NCI-H1105 (cell line): ENCODE results near the gene VSTM2B.

ENCODE experiments used
- DNase-seq: peaks from one replicate; lab custom pipeline; 2025; lab: John Stamatoyannopoulos, UW

VSTM2B gene

DNA sequence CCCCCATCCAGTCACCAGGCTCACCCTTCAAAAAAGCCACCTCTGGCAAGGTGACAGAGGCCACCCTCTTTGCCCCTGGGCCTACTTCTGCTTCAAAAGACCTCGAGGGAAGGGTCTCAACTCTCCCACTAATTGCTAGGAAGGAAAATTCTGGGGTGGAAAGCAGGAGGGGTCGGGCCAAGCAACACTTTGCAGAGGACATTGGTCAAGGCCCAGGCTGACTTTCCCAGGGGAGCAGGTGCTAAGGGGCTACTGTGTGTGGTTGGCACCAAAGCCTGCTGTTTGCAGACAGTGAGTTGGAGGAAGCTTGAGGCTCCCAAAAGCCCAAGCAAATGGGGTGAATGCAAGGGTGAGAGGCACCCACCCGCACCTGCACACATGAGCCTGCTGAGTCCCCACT lies 28.6 kb upstream of the VSTM2B start:
- DNase-seq: no peak

DNA sequence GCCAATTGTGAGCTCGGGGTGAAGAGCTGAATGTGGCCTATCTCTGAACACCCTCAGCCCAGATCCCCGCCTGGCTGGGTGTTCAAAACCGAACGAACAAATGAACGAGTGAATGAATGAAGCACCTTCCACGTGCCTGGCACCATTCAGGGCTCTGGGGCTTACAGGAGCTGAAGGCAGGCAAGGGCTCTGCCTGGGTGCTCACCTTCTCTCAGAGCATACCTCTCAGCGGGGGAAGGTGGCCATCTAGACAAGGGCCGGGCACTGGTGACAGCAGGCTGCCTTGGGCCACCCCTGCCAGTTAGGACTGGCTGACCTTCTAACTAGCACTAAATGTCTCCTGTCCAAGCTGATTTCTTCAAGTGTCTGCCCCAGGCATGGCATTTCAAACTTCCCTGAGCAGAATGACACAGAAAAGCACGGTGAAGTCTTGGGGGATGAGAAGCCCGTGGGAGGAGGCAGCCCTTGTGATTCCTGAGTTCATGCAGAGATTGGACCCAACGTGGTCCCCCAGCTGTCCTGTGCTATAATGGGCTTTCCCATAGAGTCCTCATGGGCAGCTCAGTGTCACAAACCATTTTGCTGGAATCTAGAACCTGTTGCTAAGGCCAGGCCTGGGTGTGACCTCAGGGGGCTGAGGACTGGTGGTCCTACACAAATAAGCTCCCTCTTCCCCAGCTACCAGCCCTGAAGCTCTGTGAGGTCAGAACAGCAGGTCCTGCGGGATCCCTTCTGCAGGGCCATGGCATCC lies 27.9 kb upstream of the VSTM2B start:
- no peak for DNase-seq

DNA sequence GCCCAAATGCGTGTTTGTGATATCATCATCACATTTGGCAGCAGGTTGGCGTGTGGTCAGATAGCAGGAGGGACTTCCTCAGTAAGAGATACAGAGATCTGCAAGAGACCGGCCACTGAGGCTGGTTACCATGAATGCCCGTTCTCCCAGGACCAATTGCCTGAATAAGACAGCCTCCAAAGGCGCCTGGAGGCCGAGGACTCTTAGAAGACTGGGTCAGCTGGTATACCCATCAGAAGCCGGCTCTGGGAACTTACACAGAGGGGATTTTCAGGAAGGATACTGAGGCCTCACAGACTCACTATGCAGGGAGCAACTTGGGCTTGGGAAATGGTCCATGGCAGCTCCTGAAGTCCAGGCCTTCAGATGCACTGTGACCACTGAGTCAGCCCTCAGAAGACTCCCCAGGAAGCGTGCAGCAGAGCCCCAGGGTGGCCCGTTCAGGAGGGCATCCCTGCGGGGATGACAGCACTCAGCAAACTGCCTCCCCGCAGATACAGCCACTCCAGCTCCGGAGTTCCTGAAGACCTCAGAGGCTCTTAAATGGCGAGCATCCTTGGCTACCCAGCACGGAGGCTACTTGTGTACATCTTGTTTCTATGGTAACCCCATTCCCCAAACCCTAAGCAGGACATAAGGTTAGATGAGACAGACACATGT lies 26.4 kb upstream of the VSTM2B start:
- no peak for DNase-seq

DNA sequence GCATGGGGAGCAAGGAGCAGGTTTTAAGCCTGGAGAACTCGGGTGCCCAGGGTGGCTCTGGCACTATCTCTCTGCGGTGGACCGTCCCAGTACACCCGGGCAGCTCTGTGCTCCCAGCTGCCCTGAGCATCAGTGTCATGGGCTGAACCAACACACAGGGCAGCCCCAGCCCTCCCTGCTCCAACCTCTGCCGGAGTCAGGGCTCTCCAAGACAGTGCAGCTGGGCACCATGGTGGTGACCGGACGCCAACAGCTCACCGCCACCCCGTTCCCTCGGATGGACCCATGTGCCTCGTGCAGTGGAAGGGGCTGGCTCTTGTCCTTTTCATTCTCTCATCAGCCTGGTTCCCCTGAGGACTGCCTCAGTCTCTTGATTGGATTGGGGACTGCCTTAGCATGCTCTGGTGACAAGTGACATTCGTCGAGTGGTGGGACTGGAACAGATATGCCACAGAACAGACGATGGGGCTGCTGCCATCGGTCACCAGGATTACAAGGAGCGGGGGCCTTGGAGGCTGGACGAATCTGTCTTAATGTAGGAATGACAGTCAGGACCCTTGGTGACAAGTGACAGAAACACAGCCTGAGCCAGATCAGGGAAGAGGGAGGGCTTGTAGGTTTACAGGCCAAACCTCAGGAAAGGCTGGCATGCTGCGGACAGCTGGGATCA lies 25.7 kb upstream of the VSTM2B start:
- DNase-seq: no peak

DNA sequence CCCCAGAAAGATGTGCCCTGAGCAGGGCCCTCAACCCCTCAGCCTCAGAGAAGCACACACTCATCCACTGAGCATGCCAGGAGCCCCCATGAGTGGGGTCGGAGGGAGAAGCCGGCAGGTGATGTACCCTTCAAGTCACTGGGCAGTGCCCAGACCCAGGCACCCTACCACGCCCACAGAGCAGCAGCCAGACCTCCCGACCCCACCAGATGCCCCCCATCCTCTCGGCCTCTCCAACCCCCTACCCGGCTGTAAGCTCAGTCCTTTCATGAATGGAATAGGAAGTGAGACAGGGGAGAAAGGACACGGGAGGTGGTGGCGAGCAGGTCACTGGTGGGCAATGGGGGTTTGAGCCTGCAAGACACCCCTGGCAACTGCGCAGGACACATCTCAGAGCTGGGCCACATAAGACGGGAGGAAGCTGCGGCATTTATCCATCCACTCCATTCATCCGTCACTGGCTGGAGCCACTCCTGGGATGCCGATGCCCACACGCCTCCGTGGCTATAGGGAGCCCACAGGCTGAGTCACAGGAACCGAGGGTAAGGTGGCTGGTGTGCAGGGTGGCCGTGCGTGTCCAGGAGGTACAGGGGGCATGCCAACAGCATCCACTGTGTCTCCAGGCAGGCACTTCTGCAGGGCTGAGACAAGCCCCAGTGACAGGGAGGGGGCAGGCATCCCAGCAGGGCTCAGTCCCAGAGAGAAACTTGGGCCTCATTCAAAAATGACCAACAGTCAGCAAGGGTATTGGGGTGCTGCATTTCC lies 23.8 kb upstream of the VSTM2B start:
- no peak for DNase-seq

DNA sequence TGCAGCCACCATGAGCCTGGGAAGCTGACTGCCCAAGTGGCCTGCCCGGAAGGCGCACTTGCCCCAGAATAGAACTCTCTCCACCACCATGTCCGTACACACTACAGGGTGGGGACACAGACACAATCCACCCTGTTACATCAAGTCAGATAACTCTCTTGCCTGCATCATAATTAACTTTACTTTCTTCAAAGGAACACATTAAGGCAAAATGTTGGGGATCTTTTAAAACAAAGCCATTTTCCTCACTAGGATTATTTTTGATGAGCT lies 23.3 kb upstream of the VSTM2B start:
- no peak for DNase-seq

DNA sequence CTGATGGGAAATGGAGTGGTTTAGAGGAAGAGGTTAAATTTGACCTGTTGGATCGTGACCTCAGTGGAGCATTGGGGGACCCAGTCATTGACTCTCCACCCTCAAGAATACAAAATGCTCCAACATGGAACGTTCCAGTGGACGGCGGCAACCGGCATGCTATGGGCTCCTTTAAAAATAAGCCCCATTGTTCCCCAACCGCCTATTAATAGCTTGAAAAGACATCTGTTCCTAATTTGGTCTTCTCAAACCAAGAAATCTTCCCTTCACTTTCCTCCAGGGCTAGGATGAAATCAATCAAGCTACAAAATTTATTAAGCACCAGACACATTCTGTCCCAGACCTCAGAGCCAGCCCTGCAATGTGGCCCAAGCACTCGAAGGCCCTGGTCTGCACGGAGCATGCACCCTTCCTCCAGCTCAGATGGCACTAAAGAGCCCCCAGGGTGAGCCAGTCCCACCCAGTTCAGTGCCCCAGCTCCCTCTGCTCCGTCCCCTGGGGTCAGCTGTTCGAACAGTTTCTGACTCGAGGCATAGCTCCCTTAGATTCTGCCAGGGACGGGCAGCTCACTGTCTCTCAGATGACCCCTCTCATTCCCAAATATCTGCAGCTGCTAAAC lies 22.5 kb upstream of the VSTM2B start:
- no peak for DNase-seq

DNA sequence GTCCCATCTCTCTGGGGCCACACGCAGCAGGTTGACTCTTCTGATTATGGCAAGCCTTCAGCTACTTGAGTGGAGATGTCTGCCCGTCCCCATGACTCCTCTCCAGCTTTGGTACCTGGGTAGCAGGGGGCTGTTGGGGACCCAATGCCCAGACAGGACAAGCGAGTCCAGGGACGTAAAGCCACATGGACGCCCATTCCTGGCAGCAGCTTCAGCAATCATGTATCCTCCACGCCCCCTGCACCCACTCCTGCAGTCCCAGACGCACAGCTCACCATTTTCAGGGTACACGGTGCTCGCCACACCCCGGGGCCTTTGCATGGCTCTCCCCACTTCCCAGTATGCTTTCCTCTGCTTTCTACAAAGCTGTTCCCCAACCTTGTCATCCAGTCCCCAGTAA lies 22.0 kb upstream of the VSTM2B start:
- DNase-seq: no peak

DNA sequence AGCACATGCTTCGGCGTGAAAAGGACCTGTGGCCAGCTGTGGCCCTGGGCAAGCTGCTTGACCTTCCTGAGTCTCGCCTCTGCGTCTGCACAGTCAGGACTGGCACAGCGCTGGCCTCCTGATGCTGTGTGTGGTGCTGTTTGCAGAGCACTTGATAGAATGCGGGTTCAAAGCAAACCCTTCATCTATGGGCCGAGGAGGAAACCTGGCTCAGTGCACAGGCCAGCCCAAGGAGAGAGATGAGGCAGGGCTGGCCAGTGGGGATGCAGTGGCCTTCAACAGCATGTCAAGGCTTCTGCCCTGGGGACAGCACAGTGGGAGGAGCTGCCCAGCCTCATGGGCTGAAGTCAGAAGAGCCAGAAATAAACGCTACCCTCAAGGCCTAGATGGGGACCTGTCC lies 21.3 kb upstream of the VSTM2B start:
- no peak for DNase-seq

DNA sequence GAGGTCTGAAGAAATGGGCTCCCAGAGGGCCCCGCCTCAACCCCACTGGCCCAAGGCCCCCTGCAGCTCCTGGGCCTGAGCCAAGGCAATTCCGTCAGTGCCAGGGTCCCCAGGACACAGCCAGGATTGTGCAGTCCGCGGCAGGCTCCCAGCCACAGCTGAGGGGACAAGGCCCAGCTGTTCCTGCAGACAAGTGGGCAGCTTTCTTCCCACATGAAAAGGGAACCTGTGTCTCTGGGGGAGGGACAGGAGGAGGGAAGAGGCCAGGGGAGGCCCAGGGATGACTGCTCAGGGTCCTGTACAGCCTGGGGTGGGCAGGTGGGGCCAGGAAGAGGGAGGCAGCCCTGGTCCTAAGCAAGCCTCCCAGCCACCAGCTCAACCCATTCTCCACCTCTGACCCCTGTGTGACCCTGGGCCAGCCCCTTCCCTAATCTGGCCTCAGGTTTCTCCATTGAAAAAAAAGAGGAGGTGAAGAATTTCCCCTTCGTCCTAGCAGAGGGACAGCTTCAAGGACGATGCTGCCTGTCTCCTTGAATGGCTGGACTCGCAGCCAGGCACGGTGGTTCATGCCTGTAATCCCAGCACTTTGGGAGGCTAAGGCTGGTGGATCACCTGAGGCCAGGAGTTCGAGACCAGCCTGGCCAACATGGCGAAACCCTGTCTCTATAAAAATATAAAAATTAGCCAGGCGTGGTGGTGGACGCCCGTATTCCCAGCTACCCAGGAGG lies 20.5 kb upstream of the VSTM2B start:
- DNase-seq: no peak

DNA sequence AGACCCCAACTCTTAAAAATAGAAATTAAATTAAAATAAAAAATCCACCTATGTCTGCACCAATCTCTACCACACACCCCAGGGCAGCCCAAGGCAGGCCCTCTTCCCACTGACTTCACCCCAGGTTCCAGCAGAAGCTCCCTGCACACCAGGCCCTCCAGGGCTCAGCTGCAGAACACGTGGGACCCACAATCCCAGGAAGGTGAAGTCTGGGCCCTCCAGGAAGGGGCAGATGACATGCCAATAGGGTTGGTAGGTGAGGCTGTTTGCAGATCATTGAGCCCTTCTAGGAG lies 19.2 kb upstream of the VSTM2B start:
- no peak for DNase-seq

DNA sequence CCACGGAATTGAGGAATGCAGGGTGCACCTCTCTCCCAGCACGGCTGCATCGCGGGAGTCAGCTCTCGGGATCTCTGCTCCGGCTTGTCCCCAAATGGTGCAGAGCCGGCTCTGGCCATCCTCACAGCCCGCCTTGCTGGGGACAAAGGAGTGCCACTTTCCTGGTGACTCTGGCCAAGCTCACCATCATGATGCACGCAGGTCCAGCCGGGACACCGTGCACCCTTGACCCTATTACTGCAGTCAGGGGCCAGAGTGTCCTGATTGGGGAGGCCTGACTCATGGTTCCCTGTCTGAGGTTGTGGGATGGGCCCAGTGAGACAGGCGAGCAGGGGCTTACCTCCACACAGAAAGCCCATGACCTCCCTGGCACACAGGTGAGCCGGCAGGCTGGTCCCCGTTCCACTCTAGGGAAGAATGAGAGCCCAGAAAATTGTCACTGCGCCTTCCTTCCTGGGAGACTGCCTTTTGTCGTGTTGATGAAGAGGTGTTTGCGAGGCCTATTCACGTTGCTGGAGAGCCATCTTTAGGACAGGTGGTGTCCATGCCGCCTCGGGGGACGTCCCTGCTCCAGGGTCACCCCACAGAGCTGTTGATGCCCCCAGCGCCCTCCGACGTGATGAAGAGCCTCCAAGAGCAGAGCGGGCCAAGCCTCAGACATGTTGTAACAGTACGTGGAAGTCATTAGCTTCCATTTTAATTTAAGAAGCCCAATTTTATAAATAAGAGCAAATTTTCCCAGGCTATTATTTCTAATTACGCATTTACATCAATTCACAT lies 18.5 kb upstream of the VSTM2B start:
- no peak for DNase-seq

DNA sequence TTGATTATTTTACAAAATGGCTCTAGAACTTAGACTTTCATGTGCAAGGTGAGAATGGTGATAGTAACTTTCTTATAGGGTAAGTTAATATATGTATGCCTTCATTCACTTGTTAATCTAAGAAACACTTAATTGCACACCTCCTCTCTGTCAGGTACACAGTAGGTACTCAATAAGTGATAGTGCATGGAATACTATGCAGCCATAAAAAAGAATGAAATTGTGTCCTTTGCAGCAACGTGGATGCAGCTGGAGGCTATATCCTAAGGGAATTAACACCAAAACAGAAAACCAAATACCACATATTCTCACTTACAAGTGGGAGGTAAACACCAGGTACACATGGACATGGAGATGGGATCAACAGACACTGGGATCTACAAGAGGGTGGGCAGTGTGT lies 17.6 kb upstream of the VSTM2B start:
- no peak for DNase-seq

DNA sequence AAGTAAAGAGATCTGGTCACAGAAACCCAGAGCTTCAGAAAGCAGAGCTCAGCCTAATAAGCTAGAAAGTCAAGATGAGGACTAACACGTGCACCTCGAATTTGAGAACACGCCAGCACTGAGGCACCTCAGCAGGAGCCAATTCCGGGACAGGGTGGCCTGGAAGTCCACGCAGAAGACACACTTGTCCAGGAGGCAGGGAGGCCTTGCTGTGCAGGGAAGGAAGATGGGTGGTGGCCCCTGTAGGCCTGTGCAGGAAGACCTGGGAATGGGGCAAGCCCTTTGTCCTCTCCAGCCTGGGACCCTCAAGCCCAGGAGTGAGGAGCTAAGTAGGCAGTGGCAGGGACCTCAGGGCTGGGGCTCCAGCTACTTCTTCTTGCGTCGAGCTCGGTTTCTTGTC lies 16.3 kb upstream of the VSTM2B start:
- DNase-seq: no peak

DNA sequence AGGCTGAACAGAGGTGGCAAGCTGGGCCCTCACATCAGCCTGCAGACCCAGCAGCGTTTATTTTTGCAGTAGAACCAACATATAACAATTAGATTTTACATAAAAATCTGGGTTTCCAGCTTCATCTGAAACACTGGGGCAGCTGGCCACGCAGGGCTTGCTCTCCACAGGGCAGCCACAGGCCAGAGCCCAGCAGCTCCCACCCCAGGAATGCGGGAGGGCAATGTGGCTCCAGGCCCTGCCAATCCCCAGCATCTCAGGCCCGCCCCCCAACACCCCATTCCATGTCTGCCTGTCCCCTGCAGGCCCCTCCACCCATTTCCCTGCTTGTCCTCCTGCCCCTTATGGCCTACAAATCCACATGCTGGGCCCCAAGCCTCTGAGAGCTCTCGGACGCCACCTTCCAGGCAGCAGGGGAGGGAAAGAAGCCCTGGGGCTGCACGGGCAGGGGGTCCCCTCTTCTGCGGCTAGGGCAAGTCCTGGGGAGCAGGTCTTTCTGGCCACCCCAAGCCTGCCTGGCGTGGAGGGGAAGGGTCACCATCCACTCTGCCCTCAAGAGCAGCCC lies 15.0 kb upstream of the VSTM2B start:
- DNase-seq: no peak

DNA sequence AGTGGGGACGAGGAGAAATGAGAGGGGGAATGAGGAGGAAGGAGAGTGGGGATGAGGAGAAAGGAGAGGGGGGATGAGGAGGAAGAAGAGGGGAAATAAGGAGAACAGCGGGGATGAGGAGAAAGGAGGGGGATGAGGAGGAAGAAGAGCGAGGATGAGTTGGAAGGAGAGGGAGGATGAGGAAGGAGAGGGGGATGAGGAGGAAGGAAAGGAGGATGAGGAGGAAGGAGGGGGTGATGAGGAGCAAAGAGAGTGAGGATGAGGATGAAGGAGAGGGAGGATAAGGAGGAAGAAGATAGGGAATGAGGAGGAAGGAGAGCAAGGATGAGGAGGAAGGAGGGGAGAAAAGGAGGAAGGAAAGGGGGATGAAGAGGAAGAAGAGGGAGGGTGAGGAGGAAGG lies 14.0 kb upstream of the VSTM2B start:
- DNase-seq: no peak

DNA sequence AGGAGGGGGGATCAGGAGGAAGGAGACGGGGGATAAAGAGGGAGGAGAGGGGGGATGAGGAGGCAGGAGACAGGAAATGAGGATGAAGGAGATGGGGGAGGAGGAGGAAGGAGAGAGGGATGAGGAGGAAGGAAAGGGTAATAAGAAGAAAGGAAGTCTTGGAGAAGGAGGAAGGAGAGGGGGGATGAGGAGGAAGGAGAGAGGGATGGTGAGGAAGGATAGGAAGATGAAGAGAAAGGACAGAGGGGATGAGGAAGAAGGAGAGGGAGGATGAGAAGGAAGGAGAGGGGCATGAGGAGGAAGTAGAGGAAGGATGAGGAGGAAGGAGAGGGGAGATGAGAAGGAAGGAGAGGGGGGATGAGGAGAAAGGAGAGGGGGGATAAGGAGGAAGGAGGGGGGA lies 13.0 kb upstream of the VSTM2B start:
- no peak for DNase-seq

DNA sequence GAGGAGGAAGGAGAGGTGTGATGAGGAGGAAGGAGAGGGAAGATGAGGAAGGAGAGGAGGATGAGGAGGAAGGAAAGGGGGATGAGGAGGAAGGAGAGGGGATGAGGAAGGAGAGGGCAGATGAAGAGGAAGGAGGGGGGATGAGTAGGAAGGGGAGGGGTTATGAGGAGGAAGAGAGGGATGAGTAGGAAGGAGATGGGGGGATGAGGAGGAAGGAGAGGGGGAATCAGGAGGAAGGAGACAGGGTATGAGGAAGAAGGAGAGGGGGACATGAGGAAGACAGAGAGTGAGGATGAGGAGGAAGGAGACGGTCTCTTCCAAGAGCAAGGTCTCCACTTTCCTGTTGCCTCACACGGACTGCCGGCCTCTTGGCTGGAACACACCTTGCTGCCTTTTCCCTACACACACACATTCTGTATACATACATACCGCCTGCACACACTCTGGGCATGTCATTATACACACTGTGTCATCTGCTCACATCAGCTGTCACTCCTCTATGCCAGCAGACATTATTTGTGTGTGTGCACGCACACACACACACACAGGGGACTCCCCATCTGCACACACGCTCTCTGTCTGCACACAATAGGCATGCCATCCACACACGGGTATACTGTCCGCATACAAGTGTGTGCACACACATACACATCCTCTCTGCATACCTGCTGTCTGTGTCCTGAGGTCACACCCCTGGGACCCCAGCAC lies 11.1 kb upstream of the VSTM2B start:
- no peak for DNase-seq

DNA sequence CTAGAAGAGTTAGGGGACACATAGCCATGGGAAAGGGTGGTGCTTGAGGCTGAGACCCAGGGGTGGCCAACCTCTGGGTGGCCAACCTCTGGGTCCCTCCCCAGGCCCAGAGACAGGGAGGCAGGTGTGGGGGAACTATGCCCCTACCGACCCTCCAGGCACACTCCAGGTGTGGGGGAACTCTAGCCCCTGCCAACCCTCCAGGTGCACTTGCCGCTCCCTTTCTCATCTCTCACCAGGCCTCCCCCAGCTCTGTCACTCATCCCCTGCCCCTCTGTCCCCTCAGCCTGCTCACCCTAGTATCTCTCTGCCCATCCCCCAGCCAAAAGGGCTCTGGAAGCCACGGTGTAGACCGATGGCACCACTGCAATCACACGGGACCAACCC lies 10.6 kb upstream of the VSTM2B start:
- no peak for DNase-seq

DNA sequence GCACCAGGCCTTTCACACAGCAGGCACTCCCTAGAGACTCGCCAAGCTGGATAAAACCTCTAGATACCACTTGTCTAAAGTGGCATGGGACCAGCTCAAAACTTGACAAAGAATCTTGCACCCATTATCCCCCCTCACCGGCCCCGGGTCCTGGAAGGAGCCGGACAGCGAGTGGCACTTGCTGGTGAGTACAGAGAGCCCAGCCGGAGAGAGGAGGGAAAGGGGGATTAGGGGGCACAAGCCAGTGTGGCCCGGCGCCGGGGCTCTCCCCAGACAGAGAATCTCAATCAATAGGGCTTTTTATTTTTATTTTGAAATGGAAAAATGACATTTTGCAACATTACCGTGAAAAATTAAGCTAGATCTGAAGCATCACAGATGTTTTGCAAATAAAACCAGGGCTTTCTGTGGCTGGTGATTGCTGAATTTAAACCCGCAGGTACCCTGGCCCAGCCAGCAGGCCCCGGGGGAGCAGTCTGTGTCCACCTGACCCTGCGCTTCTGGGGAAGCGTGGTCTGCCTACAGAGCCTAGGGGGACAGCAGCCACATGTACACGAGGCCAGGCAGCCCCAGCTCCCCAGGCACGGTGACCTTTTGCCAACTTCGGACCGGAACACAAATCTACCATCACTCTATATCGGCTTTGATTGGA lies 10.0 kb upstream of the VSTM2B start:
- no peak for DNase-seq
